WERI-Rb-1 (cell line): Measurements from ENCODE around the gene NME3.

Source experiments
- DNase-seq: peaks from one replicate; pipeline ENCODE4 v3.0.0-alpha.2; 2020
- H3K27ac ChIP-seq: fragments of 250-450 bp; sonication (Bioruptor Pico); 2 replicates; pipeline ENCODE4 v1.5.1; 2020; ENCODE audit warnings: mild to moderate bottlenecking, moderate library complexity
- H3K27me3 ChIP-seq: fragments of 250-450 bp; sonication (Bioruptor Pico); 2 replicates; pipeline ENCODE4 v1.5.1; 2021; ENCODE audit warnings: mild to moderate bottlenecking, low read depth, moderate library complexity; ENCODE audit not compliant: insufficient read depth, severe bottlenecking
- H3K36me3 ChIP-seq: fragments of 250-450 bp; sonication (Bioruptor Pico); 2 replicates; pipeline ENCODE4 v1.5.1; 2020; ENCODE audit warnings: mild to moderate bottlenecking, moderate library complexity
- H3K4me3 ChIP-seq: 2 replicates; pipeline ENCODE4 v1.5.1; 2011; ENCODE audit warnings: low read depth, mild to moderate bottlenecking, control low read depth, low read length
- H3K9me3 ChIP-seq: fragments of 250-450 bp; sonication (Bioruptor Pico); 2 replicates; pipeline ENCODE4 v1.5.1; 2021; ENCODE audit warnings: mild to moderate bottlenecking, moderate library complexity; ENCODE audit not compliant: severe bottlenecking
- TF ChIP-seq, protein P1 (sequence below): IDR thresholded peaks from 2 replicates; pipeline ENCODE4 v1.5.1; 2011; ENCODE audit warnings: low read depth, mild to moderate bottlenecking, control low read depth, inconsistent platforms, low read length

Gene NME3

DNA sequence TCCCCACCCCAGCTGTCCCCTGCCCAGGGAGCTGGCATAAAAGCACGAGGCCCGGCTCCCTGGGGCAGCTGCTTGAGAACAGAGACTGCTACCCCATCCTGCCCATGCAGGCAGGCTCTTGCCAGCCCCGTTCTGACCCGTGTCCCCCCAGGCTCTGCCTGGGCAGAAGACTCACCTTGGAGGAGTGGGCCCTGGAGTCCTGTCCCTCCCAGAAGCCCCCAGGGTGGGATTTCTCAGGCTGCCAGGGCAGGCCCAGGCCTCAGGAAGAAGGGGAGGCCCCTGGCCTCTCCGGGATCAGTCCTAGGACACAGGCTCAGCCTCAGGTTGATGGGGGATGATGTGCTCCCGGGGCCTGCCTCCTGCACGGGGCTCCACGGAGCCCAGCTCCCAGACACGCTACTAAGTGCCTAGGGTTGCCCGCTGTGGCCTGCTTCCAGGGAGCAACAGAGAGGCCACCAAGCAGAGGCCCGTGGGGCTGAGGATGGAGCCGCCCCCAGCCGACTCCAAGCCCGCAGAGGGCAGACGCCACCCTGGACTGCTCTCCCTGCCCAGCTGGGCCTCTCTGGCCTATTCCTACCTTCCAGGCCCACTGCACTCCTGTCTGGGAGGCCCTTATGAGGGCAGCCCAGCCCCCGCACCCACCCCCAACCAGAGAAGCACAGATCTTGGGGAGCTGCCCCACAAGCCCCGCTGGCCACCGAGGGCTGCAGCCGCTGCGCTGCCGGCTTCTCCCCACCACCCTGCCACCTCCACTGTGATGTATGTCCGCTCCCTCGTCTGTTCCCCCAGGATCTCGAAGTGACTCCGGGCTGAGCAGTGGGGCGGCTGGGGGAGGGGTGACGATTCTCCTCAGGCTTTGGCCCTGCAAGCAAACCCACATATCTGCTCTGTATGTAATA, 1.7 kb downstream of the NME3 start:
- Histone ChIP-seq H3K9me3 (no peaks in the 10 kb centered on the region), H3K4me3 (no peak overlapping the region), H3K27me3 (no peaks in the 10 kb centered on the region), H3K36me3 (peaks cover 69% of the 10 kb centered on the region), H3K27ac (no peak overlapping the region; the same call in 1 of the 2 replicates)
- no peak for DNase-seq
- TF ChIP-seq, protein P1, sequence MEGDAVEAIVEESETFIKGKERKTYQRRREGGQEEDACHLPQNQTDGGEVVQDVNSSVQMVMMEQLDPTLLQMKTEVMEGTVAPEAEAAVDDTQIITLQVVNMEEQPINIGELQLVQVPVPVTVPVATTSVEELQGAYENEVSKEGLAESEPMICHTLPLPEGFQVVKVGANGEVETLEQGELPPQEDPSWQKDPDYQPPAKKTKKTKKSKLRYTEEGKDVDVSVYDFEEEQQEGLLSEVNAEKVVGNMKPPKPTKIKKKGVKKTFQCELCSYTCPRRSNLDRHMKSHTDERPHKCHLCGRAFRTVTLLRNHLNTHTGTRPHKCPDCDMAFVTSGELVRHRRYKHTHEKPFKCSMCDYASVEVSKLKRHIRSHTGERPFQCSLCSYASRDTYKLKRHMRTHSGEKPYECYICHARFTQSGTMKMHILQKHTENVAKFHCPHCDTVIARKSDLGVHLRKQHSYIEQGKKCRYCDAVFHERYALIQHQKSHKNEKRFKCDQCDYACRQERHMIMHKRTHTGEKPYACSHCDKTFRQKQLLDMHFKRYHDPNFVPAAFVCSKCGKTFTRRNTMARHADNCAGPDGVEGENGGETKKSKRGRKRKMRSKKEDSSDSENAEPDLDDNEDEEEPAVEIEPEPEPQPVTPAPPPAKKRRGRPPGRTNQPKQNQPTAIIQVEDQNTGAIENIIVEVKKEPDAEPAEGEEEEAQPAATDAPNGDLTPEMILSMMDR: no peak

DNA sequence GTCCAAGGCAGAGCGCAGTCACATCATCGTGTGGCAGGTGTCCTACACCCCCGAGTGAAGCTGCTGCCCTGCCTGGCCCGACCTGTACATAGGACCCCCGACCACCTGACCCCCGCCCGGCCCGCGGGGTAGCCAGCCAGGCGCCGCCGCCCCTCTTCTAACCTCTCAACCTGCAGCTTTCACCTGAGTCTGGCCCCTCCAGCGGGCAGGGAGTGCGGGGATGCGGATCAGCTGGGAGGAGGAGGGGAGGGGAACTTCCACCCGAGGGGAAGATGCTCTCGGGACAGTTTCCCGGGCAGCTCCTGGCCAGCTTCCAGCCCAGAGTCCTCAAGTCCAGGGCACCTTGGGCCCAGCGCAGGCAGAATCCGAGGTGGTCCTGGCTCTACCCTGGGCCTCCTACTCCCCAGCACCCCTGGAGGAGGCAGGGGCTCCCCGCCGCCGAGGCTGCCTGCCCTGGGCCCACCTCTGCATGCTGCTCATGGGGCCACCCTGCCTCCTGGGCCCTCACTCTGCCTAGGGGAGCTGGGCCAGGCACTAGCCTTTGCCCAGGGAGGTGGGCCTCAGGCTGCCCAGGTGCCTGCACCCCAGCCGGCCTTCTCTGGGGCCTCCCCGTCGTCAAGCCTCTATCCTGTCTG, 2.5 kb downstream of the NME3 start:
- no peak overlapping the region for H3K27ac ChIP-seq
- H3K36me3 ChIP-seq: peaks cover 75% of the 10 kb centered on the region

DNA sequence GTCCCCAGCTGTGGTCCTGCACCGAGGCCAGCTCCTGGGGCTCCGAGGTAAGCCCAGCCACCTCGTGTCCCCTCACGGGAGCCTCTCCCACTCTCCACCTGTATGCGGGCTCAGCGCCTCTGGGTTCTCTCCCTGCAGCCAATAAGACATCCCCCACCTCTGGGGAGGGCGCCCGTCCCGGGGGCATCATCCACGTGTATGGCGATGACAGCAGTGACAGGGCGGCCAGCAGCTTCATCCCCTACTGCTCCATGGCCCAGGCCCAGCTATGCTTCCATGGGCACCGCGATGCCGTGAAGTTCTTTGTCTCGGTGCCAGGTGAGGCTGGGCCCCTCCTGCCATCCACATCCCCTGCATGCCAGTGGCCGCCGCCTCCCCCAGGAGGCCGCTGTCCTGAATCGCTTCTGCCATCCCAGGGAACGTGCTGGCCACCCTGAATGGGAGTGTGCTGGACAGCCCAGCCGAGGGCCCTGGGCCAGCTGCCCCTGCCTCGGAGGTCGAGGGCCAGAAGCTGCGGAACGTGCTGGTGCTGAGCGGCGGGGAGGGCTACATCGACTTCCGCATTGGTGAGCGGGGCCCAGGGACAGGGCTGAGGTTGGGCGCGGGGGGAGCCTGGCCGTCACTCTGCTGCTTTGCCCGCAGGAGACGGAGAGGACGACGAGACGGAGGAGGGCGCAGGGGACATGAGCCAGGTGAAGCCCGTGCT, 3.1 kb downstream of the NME3 start:
- Histone ChIP-seq H3K9me3 (no peaks in the 10 kb centered on the region), H3K36me3 (peaks cover 78% of the 10 kb centered on the region), H3K4me3 (no peak overlapping the region), H3K27ac (no peak overlapping the region), H3K27me3 (no peaks in the 10 kb centered on the region)
- TF ChIP-seq, protein P1: no peak
- no peak for DNase-seq

More for the DNA sequence above, 2.5 kb downstream of the NME3 start:
- TF ChIP-seq, protein P1: no peak
- DNase-seq: no peak
- Histone ChIP-seq H3K27me3 (no peaks in the 10 kb centered on the region), H3K9me3 (no peaks in the 10 kb centered on the region), H3K4me3 (no peak overlapping the region)

DNA sequence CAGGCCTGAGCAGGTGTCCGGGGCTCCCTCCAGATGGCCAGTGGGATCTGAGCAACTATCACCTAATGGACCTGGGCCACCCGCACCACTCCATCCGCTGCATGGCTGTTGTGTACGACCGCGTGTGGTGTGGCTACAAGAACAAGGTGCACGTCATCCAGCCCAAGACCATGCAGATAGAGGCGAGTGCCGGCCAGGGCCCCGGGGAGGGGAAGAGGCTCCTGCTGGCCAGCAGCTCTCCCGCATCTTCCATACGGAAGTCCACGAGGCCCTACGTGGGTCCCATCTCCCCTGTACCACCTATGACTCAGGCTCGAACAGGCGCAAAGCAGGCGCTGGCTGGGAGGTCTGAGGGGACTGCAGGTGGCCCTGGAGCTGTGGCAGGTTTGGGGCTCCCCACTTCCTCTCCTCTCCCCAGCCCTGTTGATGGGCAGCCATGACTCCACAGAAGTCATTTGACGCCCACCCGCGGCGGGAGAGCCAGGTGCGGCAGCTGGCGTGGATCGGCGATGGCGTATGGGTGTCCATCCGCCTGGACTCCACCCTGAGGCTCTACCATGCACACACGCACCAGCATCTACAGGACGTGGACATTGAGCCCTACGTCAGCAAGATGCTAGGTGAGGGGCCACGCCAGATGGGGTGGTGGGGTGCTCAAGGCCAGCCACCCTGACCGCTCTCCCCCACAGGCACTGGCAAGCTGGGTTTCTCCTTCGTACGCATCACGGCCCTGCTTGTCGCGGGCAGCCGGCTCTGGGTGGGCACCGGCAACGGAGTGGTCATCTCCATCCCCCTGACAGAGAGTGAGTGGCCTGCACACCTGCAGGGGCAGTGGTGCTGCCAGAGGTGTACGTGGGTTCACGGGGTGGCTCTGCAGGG, 4.0 kb downstream of the NME3 start:
- no peaks in the 10 kb centered on the region for H3K27me3 ChIP-seq
- H3K36me3 ChIP-seq: peaks cover 80% of the 10 kb centered on the region
- no peak overlapping the region for H3K4me3 ChIP-seq
- no peak overlapping the region for H3K27ac ChIP-seq
- no peaks in the 10 kb centered on the region for H3K9me3 ChIP-seq
- DNase-seq: no peak
- TF ChIP-seq, protein P1: no peak

DNA sequence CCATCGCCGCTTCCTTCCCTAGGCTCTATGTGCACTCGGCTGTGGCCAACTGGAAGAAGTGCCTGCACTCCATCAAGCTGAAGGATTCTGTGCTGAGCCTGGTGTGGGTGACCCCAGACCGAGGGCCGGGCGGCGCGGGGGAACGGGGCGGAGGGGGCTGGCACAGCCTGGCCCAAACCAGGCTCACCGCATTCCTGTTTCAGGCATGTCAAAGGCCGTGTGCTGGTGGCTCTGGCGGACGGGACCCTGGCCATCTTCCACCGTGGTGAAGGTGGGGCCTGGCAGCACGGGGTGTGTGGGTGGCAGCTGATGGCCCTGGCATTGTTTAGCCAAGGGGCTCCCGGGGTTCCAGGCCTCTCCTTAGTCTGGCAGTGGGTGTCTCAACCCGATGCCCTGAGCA, 4.6 kb downstream of the NME3 start:
- Histone ChIP-seq H3K36me3 (peaks cover 74% of the 10 kb centered on the region), H3K9me3 (no peaks in the 10 kb centered on the region)

More for the DNA sequence above, 4.6 kb downstream of the NME3 start:
- H3K27me3 ChIP-seq: no peaks in the 10 kb centered on the region
- H3K27ac ChIP-seq: no peak overlapping the region
- no peak overlapping the region for H3K4me3 ChIP-seq
- TF ChIP-seq, protein P1: no peak
- DNase-seq: no peak
